ENCODE measurements around the gene TMEM176B.
"Not testable (repeated sequence)": the region's sequence is repeated elsewhere in the genome, so short reads cannot be mapped to it uniquely, and the experiment has no call there.

TMEM176B gene

GRCh38 chr7:150790416-150791075, 9.6 kb downstream of the TMEM176B start:
- DNase-seq (ENCODE audit: low read depth in 3 of 3), result no peak

DNA sequence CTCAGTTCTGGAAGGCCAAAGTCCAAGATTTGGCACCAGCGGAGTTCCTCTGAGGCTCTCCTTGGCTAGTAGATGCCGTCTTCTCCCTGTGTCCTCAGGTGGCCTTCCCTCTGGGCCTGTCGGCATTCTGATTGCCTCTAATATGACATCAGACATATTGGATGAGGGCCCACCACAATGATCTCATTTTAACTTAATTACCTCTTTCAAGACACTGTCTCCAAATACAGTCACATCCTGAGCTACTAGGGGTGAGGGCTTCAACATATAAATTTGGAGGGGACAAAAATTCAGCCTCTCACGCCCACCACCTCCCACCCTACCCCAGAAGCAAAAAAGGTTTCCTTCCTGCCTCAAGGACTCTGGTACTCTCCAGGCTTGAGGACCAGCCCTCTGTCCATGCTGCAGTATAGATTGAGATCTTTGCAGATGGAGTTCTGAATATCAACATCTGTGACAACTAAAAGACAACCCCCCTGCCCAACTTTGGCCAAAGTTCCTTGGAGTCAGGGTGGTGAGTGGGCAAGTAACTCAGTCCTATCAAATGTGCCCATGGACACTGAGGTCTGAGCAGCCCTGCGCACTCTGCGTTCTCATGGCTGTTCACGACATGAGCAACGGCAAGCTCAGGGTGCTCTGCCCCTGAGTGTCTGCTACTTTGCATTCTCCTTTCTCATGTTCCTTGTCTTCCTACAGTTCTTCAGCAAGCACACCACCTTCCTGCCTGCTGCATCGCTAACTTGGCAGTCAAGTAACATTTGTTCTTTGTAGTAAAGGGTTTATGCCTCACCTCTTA, 11.5 kb downstream of the TMEM176B start:
- no peak for DNase-seq (ENCODE audit: low read depth in 3 of 3)

- DNase-seq (ENCODE audit: low read depth in 3 of 3), result no peak
These were observed 12.6 kb downstream of the TMEM176B start for GRCh38 chr7:150787321-150788281.

DNA sequence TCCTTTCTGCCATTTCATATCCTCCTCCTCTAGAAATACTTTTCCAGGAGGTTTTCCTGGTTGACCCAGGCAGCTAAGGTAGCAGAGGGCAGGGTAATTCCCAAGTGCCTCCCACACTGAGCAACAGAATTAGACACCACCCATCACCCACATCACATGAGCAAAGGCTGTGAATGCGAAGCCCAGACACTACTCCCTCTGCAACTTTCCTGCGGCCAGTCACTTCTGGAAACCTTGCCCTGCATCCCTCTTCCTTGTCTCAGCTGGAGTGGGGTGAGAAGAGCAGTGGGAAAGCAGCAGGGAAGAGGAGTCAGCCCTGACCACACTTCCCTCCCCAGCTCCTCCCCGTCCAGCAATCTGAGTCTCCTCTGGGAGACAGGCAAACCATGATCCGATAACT, 15.2 kb downstream of the TMEM176B start:
- DNase-seq (ENCODE audit: low read depth in 3 of 3), result no peak

- no peak for DNase-seq (ENCODE audit: low read depth in 3 of 3)
These were observed 15.9 kb downstream of the TMEM176B start for GRCh38 chr7:150784120-150784736.

GRCh38 chr7:150781961-150782360, 18.2 kb downstream of the TMEM176B start:
- no peak for DNase-seq (ENCODE audit: low read depth in 3 of 3)

DNA sequence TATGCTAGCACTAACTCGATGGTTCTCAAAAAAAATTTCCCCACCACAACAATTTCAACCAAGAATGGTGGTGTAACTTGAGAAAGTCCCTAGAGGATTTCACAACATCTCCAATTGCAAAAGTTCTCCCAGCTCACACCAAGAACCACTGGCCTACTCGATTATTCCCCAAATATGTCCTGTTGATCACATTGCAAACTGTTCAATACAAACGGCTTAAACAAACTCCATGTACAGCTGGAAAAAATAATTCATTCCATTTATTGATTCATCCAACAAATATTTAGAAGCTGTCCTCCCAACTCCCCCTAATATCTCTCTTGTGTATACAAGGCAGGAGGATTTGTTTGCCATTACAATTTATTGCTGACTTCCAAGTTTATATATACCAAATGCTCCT, 19.1 kb downstream of the TMEM176B start:
- DNase-seq (ENCODE audit: low read depth in 3 of 3), result no peak

GRCh38 chr7:150780292-150780691, 19.9 kb downstream of the TMEM176B start:
- no peak for DNase-seq (ENCODE audit: low read depth in 3 of 3)

GRCh38 chr7:150778738-150779301, 21.3 kb downstream of the TMEM176B start:
- peak; percentile 51 to 64 (median 62) for DNase-seq (ENCODE audit: low read depth in 3 of 3)

- DNase-seq (ENCODE audit: low read depth in 3 of 3), result no peak
These were observed 22.0 kb downstream of the TMEM176B start for GRCh38 chr7:150778014-150778737.

DNA sequence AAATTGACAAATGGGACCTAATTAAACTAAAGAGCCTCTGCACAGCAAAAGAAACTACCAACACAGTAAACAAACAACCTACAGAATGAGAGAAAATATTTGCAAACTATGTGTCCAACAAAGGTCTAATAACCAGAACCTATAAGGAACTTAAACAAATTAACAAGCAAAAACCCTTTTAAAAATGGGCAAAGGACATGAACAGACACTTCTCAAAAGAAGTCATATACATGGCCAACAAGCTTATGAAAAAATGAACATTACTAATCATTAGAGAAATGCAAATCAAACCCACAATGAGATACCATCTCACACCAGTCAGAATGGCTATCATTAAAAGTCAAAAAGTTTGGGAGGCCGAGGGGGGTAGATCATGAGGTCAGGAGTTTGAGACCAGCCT, 26.0 kb downstream of the TMEM176B start:
- not testable (repeated sequence) for DNase-seq (ENCODE audit: low read depth in 3 of 3)

DNA sequence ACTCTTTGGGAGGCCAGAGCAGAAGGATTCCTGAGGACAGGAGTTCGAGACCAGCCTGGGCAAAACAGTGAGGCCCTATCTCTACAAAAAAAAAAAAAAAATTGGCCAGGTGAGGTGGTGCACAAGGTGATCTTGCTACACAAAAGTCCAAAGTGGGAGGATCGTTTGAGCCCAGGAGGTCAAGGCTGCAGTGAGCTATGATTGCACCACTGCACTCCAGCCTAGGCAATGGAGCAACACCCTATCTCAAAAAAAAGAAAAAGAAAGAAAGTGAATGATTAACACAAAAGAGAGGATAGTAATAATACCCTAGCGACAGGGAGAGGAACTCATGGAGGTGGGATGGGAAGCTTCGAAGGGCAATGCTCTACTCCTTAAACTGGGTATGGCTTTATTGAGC, 30.4 kb downstream of the TMEM176B start:
- DNase-seq (ENCODE audit: low read depth in 3 of 3), result no peak

DNA sequence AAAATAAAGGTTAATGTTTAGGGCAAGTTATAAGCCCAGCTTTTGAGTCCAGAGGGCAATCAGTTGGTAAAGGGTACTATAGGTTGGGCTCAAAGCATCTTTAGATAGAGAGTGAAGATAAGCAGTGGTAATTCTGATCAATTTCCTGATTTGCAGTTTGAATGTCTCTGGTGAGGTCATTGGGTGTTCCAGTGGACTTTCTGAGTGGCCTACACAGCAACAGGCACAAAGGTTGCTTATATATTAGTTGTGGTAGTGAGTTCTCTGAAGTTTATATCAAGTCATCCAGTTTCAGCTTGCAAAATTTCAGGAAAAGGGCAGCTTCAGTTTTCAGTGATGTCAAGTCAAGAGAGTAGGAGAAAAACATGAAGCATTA, 33.8 kb downstream of the TMEM176B start:
- DNase-seq (ENCODE audit: low read depth in 3 of 3), result no peak

GRCh38 chr7:150759479-150759878, 40.7 kb downstream of the TMEM176B start:
- no peak for DNase-seq (ENCODE audit: low read depth in 3 of 3)

DNA sequence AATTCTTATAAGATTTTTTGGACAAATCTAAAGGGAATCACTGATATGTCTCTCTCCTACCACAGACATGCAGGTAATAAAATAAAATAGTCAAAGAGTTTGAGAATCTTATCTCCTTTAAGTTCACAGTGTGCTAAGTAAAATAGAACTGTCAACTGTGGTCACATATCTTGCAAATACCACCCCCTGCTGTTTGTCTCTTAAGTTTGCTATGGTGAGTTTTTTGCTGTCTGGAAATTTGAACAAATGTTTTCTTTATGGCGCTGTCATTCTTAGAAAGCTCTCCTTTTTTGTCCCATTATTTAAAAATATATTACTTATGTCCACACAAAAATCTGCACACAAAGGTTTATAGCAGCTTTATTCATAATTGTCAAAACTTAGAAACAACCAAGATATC, 43.3 kb downstream of the TMEM176B start:
- no peak for DNase-seq (ENCODE audit: low read depth in 3 of 3)

GRCh38 chr7:150756166-150756565, 44.0 kb downstream of the TMEM176B start:
- DNase-seq (ENCODE audit: low read depth in 3 of 3), result no peak

GRCh38 chr7:150755473-150756099, 44.6 kb downstream of the TMEM176B start:
- peak in 1 of 3 donors; percentile 67 for DNase-seq (ENCODE audit: low read depth in 3 of 3)

DNA sequence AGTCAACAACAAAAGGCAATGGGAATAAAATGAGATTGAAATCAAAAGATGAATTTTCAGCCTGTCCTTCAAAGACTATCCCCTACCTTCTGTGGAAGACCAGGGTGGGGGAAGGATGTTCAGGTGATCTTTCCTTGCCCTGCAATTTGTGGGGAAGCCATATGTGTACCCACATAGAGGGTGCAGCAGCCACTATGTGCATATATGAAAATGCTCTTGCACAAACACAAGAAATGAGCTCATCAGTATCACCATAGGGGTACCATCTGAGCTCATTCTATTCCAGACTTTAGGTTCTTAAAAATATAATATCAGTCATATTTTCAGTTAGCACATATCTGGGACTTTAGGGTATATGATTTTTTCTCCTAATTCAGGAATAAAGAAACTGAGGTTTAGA, 45.2 kb downstream of the TMEM176B start:
- DNase-seq (ENCODE audit: low read depth in 3 of 3), result no peak

GRCh38 chr7:150753826-150754603, 46.1 kb downstream of the TMEM176B start:
- DNase-seq (ENCODE audit: low read depth in 3 of 3), result no peak

Measured in stimulated activated CD4-positive, alpha-beta T cell treated with anti-CD3 and anti-CD28 coated beads, TNF-alpha, amount 100 ng/mL, for 48 hours (primary cell).